ENCODE data around the gene UTF1.

The UTF1 gene

GRCh38 chr10:133221331-133221730 is 8.7 kb upstream of the UTF1 start:
- TF ChIP-seq GATA2 (IDR thresholded peaks at IDR 0.05; ENCODE audit: low read depth, low read length) (no peak), GATA3 (IDR thresholded peaks at IDR 0.05; ENCODE audit: low read depth, low read length) (no peak)

- TF ChIP-seq GATA3 (IDR thresholded peaks at IDR 0.05; ENCODE audit: low read depth, low read length) (no peak), GATA2 (IDR thresholded peaks at IDR 0.05; ENCODE audit: low read depth, low read length) (no peak)
Measured at GRCh38 chr10:133224076-133224475, 5.9 kb upstream of the UTF1 start.

- TF ChIP-seq GATA2 (IDR thresholded peaks at IDR 0.05; ENCODE audit: low read depth, low read length): no peak
- TF ChIP-seq GATA3 (IDR thresholded peaks at IDR 0.05; ENCODE audit: low read depth, low read length): no peak
Measured at GRCh38 chr10:133224756-133225372, 5.2 kb upstream of the UTF1 start.

GRCh38 chr10:133225707-133226191 is 4.3 kb upstream of the UTF1 start:
- TF ChIP-seq GATA3 (IDR thresholded peaks at IDR 0.05; ENCODE audit: low read depth, low read length) (no peak), GATA2 (IDR thresholded peaks at IDR 0.05; ENCODE audit: low read depth, low read length) (no peak)

- TF ChIP-seq GATA2 (IDR thresholded peaks at IDR 0.05; ENCODE audit: low read depth, low read length): no peak
- TF ChIP-seq GATA3 (IDR thresholded peaks at IDR 0.05; ENCODE audit: low read depth, low read length): no peak
Measured at GRCh38 chr10:133226251-133226808, 3.7 kb upstream of the UTF1 start.

GRCh38 chr10:133227256-133227655 is 2.8 kb upstream of the UTF1 start:
- TF ChIP-seq GATA3 (IDR thresholded peaks at IDR 0.05; ENCODE audit: low read depth, low read length) (no peak), GATA2 (IDR thresholded peaks at IDR 0.05; ENCODE audit: low read depth, low read length) (no peak)

GRCh38 chr10:133229265-133230043 is 563 bp upstream of the UTF1 start:
- TF ChIP-seq GATA2 (IDR thresholded peaks at IDR 0.05; ENCODE audit: low read depth, low read length): no peak
- TF ChIP-seq GATA3 (IDR thresholded peaks at IDR 0.05; ENCODE audit: low read depth, low read length): no peak

GRCh38 chr10:133230387-133231195 is 574 bp downstream of the UTF1 start:
- no peak for TF ChIP-seq GATA3 (IDR thresholded peaks at IDR 0.05; ENCODE audit: low read depth, low read length)
- TF ChIP-seq GATA2 (IDR thresholded peaks at IDR 0.05; ENCODE audit: low read depth, low read length): no peak

- no peak for TF ChIP-seq GATA2 (IDR thresholded peaks at IDR 0.05; ENCODE audit: low read depth, low read length)
- no peak for TF ChIP-seq GATA3 (IDR thresholded peaks at IDR 0.05; ENCODE audit: low read depth, low read length)
Measured at GRCh38 chr10:133231244-133231945, 1.4 kb downstream of the UTF1 start.

GRCh38 chr10:133231946-133232574 is 2.0 kb downstream of the UTF1 start:
- TF ChIP-seq GATA2 (IDR thresholded peaks at IDR 0.05; ENCODE audit: low read depth, low read length) (no peak), GATA3 (IDR thresholded peaks at IDR 0.05; ENCODE audit: low read depth, low read length) (no peak)

- no peak for TF ChIP-seq GATA3 (IDR thresholded peaks at IDR 0.05; ENCODE audit: low read depth, low read length)
- no peak for TF ChIP-seq GATA2 (IDR thresholded peaks at IDR 0.05; ENCODE audit: low read depth, low read length)
Measured at GRCh38 chr10:133235265-133235855, 5.3 kb downstream of the UTF1 start.

- no peak for TF ChIP-seq GATA2 (IDR thresholded peaks at IDR 0.05; ENCODE audit: low read depth, low read length)
- TF ChIP-seq GATA3 (IDR thresholded peaks at IDR 0.05; ENCODE audit: low read depth, low read length): no peak
Measured at GRCh38 chr10:133235932-133236331, 5.9 kb downstream of the UTF1 start.

All from SH-SY5Y (cell line).